ENCODE measurements around the gene BAIAP2.

- TF ChIP-seq CTCF (conservative IDR thresholded peaks at IDR 0.05 in 1 of 2, IDR thresholded peaks at IDR 0.05 in 1 of 2; ENCODE audit: extremely low read depth in 1 of 2, insufficient read depth in 1 of 2, low read depth in 1 of 2, low read length in 2 of 2) = no peak
- no peak for TF ChIP-seq EZH2 (IDR thresholded peaks at IDR 0.05; ENCODE audit: borderline replicate concordance, low read length)
Measured at GRCh38 chr17:81090361-81091136, 55.6 kb downstream of the BAIAP2 start.
